Measurements from ENCODE around the gene DFFA. TPM values are rescaled to one million over a fixed set of nuclear protein-coding genes. Genes with fewer than 3 reads are reported as not detected.

The DFFA gene
- total RNA-seq, 1 experiment from 2014 or later = 94.1 TPM

DNA sequence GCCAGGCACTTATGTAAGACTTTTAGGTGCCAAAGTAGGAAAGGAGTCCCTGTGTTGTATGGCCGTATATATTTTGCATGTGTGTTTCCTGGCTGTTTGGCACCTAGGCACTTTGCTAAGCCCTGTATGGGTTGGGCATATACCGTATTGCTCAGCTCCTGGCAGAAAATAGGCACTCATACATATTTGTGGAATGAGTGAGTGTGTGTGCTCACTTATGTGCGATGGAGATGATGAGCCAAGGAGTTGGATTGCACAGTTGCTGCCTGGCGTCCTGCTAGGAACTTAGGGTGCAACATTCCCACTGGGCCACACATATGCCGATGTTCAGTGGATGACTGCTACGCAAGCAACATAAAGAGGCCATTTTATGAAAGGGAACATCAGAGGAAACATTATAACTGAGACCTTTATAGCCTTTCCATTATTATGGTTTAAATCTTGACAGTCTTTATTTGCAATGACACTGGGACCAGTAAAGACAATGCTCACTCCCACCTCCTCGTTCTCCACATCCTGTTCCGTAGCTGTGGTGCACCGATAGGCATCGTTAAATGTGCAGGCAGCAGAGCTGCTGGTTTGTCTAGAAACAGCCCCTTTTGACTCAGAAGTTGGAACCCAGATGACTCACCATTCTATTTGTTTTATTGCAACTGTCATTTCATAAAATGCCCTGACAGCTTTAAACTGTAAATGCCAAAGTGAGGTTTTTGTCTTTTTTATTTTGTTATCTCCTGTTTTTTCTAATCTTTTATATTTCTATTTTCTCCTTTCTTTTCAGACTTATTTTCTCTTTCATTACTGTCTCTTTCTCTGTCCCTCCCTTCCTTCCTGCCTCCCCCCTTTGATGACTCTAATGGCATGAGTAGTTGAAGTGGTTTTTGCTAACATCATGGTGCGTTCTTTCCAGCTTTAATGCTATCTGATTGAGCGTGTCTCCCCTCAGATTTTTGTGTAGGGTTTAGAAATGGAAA lies 38.5 kb upstream of the DFFA start:
- TF ChIP-seq, protein P1, sequence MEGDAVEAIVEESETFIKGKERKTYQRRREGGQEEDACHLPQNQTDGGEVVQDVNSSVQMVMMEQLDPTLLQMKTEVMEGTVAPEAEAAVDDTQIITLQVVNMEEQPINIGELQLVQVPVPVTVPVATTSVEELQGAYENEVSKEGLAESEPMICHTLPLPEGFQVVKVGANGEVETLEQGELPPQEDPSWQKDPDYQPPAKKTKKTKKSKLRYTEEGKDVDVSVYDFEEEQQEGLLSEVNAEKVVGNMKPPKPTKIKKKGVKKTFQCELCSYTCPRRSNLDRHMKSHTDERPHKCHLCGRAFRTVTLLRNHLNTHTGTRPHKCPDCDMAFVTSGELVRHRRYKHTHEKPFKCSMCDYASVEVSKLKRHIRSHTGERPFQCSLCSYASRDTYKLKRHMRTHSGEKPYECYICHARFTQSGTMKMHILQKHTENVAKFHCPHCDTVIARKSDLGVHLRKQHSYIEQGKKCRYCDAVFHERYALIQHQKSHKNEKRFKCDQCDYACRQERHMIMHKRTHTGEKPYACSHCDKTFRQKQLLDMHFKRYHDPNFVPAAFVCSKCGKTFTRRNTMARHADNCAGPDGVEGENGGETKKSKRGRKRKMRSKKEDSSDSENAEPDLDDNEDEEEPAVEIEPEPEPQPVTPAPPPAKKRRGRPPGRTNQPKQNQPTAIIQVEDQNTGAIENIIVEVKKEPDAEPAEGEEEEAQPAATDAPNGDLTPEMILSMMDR (conservative IDR thresholded peaks at IDR 0.05) = no peak
- Mint-ChIP-seq H3K27ac (peak overlapping the region in 2 of 3 experiments; percentile 44 to 76; a peak in 3 of 7 replicates), H3K9me3 (no peaks in the 10 kb centered on the region), H3K36me3 (ENCODE audit: insufficient read depth in 1 of 3, low read depth in 3 of 3) (no peaks in the 10 kb centered on the region), H3K4me1 (peaks cover 34 to 43% of the 10 kb centered on the region in 2 experiments), H3K27me3 (ENCODE audit: low read depth) (no peaks in the 10 kb centered on the region), H3K4me3 (no peak overlapping the region)
- Histone ChIP-seq H4K20me1 (ENCODE audit: control insufficient read depth, insufficient read depth, insufficient read length) (no peaks in the 10 kb centered on the region), H2AFZ (ENCODE audit: low read length) (no peak overlapping the region), H2AK5ac (ENCODE audit: insufficient read length, low read length) (no peak overlapping the region), H3K9me3 (ENCODE audit: control insufficient read depth, low read depth, low read length) (no peaks in the 10 kb centered on the region), H3K23me2 (ENCODE audit: insufficient read length, low read depth, low read length, poor library complexity, severe bottlenecking) (no peaks in the 10 kb centered on the region), H3K9ac (ENCODE audit: extremely low read depth, insufficient read length, low read length) (no peak overlapping the region), H3K79me1 (ENCODE audit: insufficient read depth, low read depth, low read length, poor library complexity, severe bottlenecking) (peaks cover 7% of the 10 kb centered on the region), H3K4me2 (ENCODE audit: insufficient read depth, insufficient read length, low read length) (no peak overlapping the region), H2BK15ac (ENCODE audit: low read depth, low read length) (no peak overlapping the region), H3K4ac (ENCODE audit: low read depth, low read length) (no peak overlapping the region), H3K27ac (ENCODE audit: insufficient read length, low read depth, low read length) (no peak overlapping the region), H3K18ac (ENCODE audit: insufficient read length, low read depth, low read length) (no peak overlapping the region), H2BK12ac (ENCODE audit: insufficient read length, low read depth, low read length) (no peak overlapping the region), H3K27me3 (ENCODE audit: insufficient read depth, low read length) (no peaks in the 10 kb centered on the region), H4K8ac (replicated peaks; ENCODE audit: insufficient read length, low read depth, low read length) (no peak overlapping the region), H3K4me1 (ENCODE audit: insufficient read depth, low read length) (peaks cover 4% of the 10 kb centered on the region; the same call in 1 of the 2 replicates), H3K56ac (ENCODE audit: insufficient read length, low read depth, low read length) (no peak overlapping the region), H3K23ac (ENCODE audit: insufficient read length, low read depth, low read length) (no peak overlapping the region), H3K14ac (ENCODE audit: insufficient read depth, low read length) (no peak overlapping the region), H2BK120ac (ENCODE audit: low read depth, low read length, poor library complexity, severe bottlenecking) (no peak overlapping the region), H2BK5ac (ENCODE audit: insufficient read length, low read length) (no peak overlapping the region), H3T11ph (ENCODE audit: low read length) (no peak overlapping the region), H4K5ac (ENCODE audit: insufficient read length, low read depth, low read length) (no peak overlapping the region), H2BK20ac (ENCODE audit: low read depth, low read length, poor library complexity, severe bottlenecking) (no peak overlapping the region), H4K91ac (ENCODE audit: insufficient read length, low read depth, low read length) (no peak overlapping the region), H3K79me2 (ENCODE audit: insufficient read depth, low read length) (peaks cover 7% of the 10 kb centered on the region; the same call in 1 of the 2 replicates)
- no CpG with 5 or more reads among the region's 12 CpGs for WGBS (ENCODE audit: extremely low coverage, insufficient read length, low lambda C conversion rate)
- no peak for DNase-seq
